SK-N-SH treated with all-trans-retinoic acid at 6 μM for 48 hours (cell line): ENCODE results near the gene CYS1.

Experiments
- ATAC-seq: fragments of 200-7000 bp; cut with Tn5 transposase; 3 replicates; pipeline ENCODE4 v1.9.1; 2020; ENCODE audit warnings: mild to moderate bottlenecking, moderate library complexity
- ARNTL ChIP-seq: fragments of 450-650 bp; formaldehyde crosslinking; IDR thresholded peaks from 2 replicates; pipeline ENCODE4 v1.5.0; 2020; ENCODE audit warnings: low read depth, mild to moderate bottlenecking, moderate library complexity, borderline replicate concordance
- BACH2 ChIP-seq: fragments of 250-450 bp; sonication (Bioruptor Pico); IDR thresholded peaks from 2 replicates; pipeline ENCODE4 v1.9.0; 2021; ENCODE audit warnings: mild to moderate bottlenecking, borderline replicate concordance
- CSDC2 ChIP-seq: fragments of 250-450 bp; sonication (Bioruptor Pico); IDR thresholded peaks from 2 replicates; pipeline ENCODE4 v1.5.0; 2020; ENCODE audit warnings: mild to moderate bottlenecking, moderate library complexity
- ESRRG ChIP-seq: fragments of 250-450 bp; sonication (Bioruptor Pico); IDR thresholded peaks from 2 replicates; pipeline ENCODE4 v1.6.1; 2021; ENCODE audit warnings: mild to moderate bottlenecking
- GLIS3 ChIP-seq: fragments of 250-450 bp; sonication (Bioruptor Pico); IDR thresholded peaks from 2 replicates; pipeline ENCODE4 v1.5.0; 2020; ENCODE audit warnings: mild to moderate bottlenecking, moderate library complexity
- ISL1 ChIP-seq: fragments of 250-450 bp; sonication (Bioruptor Pico); IDR thresholded peaks from 2 replicates; pipeline ENCODE4 v2.1.2; 2022; ENCODE audit warnings: mild to moderate bottlenecking, moderate library complexity
- OSR1 ChIP-seq: fragments of 250-450 bp; sonication (Bioruptor Pico); IDR thresholded peaks from 2 replicates; pipeline ENCODE4 v1.8.0; 2022; ENCODE audit warnings: moderate library complexity, mild to moderate bottlenecking, inconsistent platforms
- PPARA ChIP-seq: fragments of 250-450 bp; sonication (Bioruptor Pico); IDR thresholded peaks from 2 replicates; pipeline ENCODE4 v1.5.0; 2020; ENCODE audit warnings: mild to moderate bottlenecking, borderline replicate concordance
- RARB ChIP-seq: fragments of 250-450 bp; sonication (Bioruptor Pico); IDR thresholded peaks from 2 replicates; pipeline ENCODE4 v1.8.0; 2021; ENCODE audit warnings: mild to moderate bottlenecking, moderate library complexity
- SNAI2 ChIP-seq: fragments of 250-450 bp; sonication (Bioruptor Pico); IDR thresholded peaks from 2 replicates; pipeline ENCODE4 v1.5.0; 2020; ENCODE audit warnings: mild to moderate bottlenecking, moderate library complexity
- TOX ChIP-seq: fragments of 250-450 bp; sonication (Bioruptor Pico); IDR thresholded peaks from 2 replicates; pipeline ENCODE4 v1.8.0; 2021; ENCODE audit warnings: mild to moderate bottlenecking, moderate library complexity, borderline replicate concordance
- ZC3H10 ChIP-seq: fragments of 250-450 bp; sonication (Bioruptor Pico); IDR thresholded peaks from 2 replicates; pipeline ENCODE4 v1.5.1; 2021; ENCODE audit warnings: mild to moderate bottlenecking, moderate library complexity
- ZFP3 ChIP-seq: fragments of 250-450 bp; sonication (Bioruptor Pico); IDR thresholded peaks from 2 replicates; pipeline ENCODE4 v1.5.0; 2020; ENCODE audit warnings: mild to moderate bottlenecking, moderate library complexity
- ZFP30 ChIP-seq: fragments of 450-650 bp; formaldehyde crosslinking; IDR thresholded peaks from 2 replicates; pipeline ENCODE4 v1.5.0; 2022; ENCODE audit warnings: mild to moderate bottlenecking, moderate library complexity
- ZNF565 ChIP-seq: fragments of 450-650 bp; formaldehyde crosslinking; conservative IDR thresholded peaks from 2 replicates; pipeline ENCODE4 v1.5.0; 2020; ENCODE audit warnings: low read depth, mild to moderate bottlenecking, moderate library complexity
- ZNF70 ChIP-seq: fragments of 450-650 bp; formaldehyde crosslinking; IDR thresholded peaks from 2 replicates; pipeline ENCODE4 v1.5.0; 2020; ENCODE audit warnings: mild to moderate bottlenecking, moderate library complexity
- ZNF8 ChIP-seq: fragments of 450-650 bp; formaldehyde crosslinking; IDR thresholded peaks from 2 replicates; pipeline ENCODE4 v1.5.0; 2020; ENCODE audit warnings: mild to moderate bottlenecking, moderate library complexity
- TF ChIP-seq, protein P1 (sequence below): fragments of 250-450 bp; sonication (Bioruptor Pico); IDR thresholded peaks from 2 replicates; pipeline ENCODE4 v1.5.0; 2020; ENCODE audit warnings: mild to moderate bottlenecking, moderate library complexity
- TF ChIP-seq, protein P2 (sequence below): fragments of 250-450 bp; sonication (Bioruptor Pico); IDR thresholded peaks from 2 replicates; pipeline ENCODE4 v1.8.0; 2021; ENCODE audit warnings: low read depth, mild to moderate bottlenecking, moderate library complexity, borderline replicate concordance
- TF ChIP-seq, protein P3 (sequence below): fragments of 250-450 bp; sonication (Bioruptor Pico); IDR thresholded peaks from 2 replicates; pipeline ENCODE4 v1.8.0; 2020; ENCODE audit warnings: mild to moderate bottlenecking, moderate library complexity, borderline replicate concordance

Gene CYS1

DNA sequence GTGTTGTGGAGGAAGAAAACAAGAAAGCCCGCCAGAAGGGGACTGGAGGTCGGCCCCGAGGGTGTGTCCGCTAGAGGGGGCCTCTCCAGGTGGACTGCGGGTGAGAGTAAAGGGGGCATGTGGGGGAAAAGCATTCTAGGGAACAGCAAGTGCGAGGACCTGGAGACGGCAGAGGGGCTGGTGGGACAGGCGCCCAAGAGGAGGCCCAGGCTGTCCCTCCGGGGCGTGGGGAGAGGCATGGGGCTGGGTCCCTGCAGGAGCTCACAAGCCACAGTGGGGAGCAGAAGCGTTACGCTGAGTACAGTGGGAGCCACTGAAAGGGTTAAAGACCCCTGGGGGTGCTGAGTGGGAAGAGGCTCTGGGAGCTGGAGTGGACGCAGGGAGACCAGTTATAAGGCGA is 38.5 kb downstream of the CYS1 start:
- no peak for ATAC-seq
- no peak for TF ChIP-seq ZNF8 (CRISPR knock-in tag)
- no peak for TF ChIP-seq ZFP30 (CRISPR knock-in tag)
- no peak for TF ChIP-seq TOX (CRISPR knock-in tag)
- TF ChIP-seq ZFP3 (CRISPR knock-in tag), result no peak
- no peak for TF ChIP-seq ARNTL (CRISPR knock-in tag)
- no peak for TF ChIP-seq GLIS3 (CRISPR knock-in tag)
- no peak for TF ChIP-seq OSR1
- TF ChIP-seq, all 23 proteins: peak for 0

DNA sequence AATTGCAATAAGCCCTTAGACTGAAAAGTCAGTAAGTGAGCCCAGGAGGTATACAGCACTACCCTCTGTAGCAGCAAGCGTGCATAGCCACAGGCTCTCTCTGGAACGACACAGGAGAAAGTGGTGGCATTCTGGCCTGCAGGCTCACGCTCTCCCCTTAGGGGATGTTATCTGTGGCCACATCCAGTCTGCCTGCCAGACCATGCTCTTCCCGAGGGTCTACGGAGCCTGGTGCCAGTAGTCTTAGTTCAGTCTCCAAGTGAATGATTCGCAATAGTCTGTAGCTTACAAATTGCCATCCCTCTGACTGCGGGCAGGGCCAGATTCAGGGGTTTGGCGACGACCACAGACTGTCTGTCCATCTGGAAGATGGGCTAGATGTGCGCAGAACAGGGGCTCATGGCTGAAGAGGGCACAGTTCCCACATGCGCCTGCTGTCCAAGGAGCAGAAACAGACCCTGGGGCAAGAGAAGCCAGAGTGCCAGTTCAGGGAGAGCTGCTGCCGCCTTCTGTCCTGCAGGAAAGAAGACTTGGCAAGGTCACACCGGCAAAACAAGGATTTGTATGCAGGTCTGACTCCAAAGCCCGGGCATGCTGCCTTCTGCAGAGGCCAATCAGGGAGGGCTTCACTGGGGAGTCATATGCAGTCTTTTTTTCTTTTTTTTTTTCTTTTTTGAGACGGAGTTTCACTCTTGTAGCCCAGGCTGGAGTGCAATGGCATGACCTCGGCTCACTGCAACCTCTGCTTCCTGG is 40.4 kb downstream of the CYS1 start:
- ATAC-seq, result no peak

DNA sequence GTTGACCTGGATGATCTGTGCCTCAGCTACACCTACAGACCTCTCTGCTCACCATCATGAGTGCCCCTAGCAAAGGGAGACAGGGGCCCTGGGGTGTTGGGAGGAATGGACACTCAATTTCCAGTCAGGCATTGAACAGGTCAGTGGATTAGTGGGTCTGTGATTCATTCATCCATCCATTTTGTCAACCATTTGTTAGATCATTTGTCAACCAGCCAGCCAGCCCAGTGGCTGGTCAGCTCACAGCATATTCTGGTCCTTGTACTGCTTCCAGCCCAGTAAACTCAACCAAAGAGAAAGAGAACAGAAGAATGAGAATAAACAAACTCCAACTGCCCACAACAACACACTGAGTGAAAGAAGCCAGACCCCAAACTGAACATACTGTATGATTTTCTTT is 41.5 kb downstream of the CYS1 start:
- ATAC-seq, result no peak
- TF ChIP-seq ZFP3 (CRISPR knock-in tag) (no peak), TOX (CRISPR knock-in tag) (no peak), BACH2 (CRISPR knock-in tag) (no peak), PPARA (CRISPR knock-in tag) (no peak), ZC3H10 (CRISPR knock-in tag) (no peak), ZNF8 (CRISPR knock-in tag) (no peak), RARB (CRISPR knock-in tag) (no peak), SNAI2 (CRISPR knock-in tag) (no peak), ZNF565 (CRISPR knock-in tag) (no peak), OSR1 (no peak)
- TF ChIP-seq, protein P1, sequence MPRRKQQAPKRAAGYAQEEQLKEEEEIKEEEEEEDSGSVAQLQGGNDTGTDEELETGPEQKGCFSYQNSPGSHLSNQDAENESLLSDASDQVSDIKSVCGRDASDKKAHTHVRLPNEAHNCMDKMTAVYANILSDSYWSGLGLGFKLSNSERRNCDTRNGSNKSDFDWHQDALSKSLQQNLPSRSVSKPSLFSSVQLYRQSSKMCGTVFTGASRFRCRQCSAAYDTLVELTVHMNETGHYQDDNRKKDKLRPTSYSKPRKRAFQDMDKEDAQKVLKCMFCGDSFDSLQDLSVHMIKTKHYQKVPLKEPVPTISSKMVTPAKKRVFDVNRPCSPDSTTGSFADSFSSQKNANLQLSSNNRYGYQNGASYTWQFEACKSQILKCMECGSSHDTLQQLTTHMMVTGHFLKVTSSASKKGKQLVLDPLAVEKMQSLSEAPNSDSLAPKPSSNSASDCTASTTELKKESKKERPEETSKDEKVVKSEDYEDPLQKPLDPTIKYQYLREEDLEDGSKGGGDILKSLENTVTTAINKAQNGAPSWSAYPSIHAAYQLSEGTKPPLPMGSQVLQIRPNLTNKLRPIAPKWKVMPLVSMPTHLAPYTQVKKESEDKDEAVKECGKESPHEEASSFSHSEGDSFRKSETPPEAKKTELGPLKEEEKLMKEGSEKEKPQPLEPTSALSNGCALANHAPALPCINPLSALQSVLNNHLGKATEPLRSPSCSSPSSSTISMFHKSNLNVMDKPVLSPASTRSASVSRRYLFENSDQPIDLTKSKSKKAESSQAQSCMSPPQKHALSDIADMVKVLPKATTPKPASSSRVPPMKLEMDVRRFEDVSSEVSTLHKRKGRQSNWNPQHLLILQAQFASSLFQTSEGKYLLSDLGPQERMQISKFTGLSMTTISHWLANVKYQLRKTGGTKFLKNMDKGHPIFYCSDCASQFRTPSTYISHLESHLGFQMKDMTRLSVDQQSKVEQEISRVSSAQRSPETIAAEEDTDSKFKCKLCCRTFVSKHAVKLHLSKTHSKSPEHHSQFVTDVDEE, result no peak

More for the DNA sequence above, 40.4 kb downstream of the CYS1 start:
- TF ChIP-seq ARNTL (CRISPR knock-in tag), result no peak
- TF ChIP-seq ZNF565 (CRISPR knock-in tag), result no peak
- TF ChIP-seq BACH2 (CRISPR knock-in tag), result no peak
- no peak for TF ChIP-seq ISL1
- TF ChIP-seq, protein P2, sequence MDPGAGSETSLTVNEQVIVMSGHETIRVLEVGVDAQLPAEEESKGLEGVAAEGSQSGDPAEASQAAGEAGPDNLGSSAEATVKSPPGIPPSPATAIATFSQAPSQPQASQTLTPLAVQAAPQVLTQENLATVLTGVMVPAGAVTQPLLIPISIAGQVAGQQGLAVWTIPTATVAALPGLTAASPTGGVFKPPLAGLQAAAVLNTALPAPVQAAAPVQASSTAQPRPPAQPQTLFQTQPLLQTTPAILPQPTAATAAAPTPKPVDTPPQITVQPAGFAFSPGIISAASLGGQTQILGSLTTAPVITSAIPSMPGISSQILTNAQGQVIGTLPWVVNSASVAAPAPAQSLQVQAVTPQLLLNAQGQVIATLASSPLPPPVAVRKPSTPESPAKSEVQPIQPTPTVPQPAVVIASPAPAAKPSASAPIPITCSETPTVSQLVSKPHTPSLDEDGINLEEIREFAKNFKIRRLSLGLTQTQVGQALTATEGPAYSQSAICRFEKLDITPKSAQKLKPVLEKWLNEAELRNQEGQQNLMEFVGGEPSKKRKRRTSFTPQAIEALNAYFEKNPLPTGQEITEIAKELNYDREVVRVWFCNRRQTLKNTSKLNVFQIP (CRISPR knock-in tag), result no peak
- TF ChIP-seq ZFP3 (CRISPR knock-in tag), result no peak
- TF ChIP-seq ESRRG (CRISPR knock-in tag), result no peak
- no peak for TF ChIP-seq CSDC2 (CRISPR knock-in tag)
- no peak for TF ChIP-seq RARB (CRISPR knock-in tag)
- no peak for TF ChIP-seq PPARA (CRISPR knock-in tag)
- TF ChIP-seq ZFP30 (CRISPR knock-in tag), result no peak
- no peak for TF ChIP-seq ZNF70 (CRISPR knock-in tag)
- TF ChIP-seq OSR1, result no peak
- TF ChIP-seq, protein P3, sequence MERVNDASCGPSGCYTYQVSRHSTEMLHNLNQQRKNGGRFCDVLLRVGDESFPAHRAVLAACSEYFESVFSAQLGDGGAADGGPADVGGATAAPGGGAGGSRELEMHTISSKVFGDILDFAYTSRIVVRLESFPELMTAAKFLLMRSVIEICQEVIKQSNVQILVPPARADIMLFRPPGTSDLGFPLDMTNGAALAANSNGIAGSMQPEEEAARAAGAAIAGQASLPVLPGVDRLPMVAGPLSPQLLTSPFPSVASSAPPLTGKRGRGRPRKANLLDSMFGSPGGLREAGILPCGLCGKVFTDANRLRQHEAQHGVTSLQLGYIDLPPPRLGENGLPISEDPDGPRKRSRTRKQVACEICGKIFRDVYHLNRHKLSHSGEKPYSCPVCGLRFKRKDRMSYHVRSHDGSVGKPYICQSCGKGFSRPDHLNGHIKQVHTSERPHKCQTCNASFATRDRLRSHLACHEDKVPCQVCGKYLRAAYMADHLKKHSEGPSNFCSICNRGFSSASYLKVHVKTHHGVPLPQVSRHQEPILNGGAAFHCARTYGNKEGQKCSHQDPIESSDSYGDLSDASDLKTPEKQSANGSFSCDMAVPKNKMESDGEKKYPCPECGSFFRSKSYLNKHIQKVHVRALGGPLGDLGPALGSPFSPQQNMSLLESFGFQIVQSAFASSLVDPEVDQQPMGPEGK, result no peak

DNA sequence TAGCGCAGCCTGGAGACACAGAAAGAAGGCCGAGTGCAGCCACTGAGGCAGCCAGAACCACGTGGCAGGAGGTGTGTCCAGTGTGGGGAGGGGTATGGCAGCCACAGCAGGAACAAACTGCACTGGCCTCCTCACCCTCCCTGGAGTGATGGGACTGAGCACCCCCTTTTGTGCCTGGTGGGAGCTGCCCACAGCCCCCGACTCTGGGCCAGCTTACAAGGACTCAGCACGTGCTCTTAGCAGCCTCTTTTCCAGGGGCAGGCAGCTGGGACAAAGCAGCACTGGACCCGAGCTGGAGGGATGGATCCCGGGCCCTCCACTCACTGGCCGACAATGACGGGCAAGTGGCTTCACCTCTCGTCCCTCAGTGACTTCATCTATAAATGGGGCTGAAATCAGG is 42.1 kb downstream of the CYS1 start:
- no peak for ATAC-seq
- TF ChIP-seq ESRRG (CRISPR knock-in tag) (no peak), TOX (CRISPR knock-in tag) (no peak), GLIS3 (CRISPR knock-in tag) (no peak), ZNF8 (CRISPR knock-in tag) (no peak), ZFP30 (CRISPR knock-in tag) (no peak), OSR1 (no peak), RARB (CRISPR knock-in tag) (no peak), BACH2 (CRISPR knock-in tag) (no peak), ZFP3 (CRISPR knock-in tag) (no peak), ISL1 (no peak), ZNF565 (CRISPR knock-in tag) (no peak), ZNF70 (CRISPR knock-in tag) (no peak), PPARA (CRISPR knock-in tag) (no peak)
- TF ChIP-seq, protein P3, result no peak
- TF ChIP-seq, protein P2 (CRISPR knock-in tag), result no peak
